IPS-18c (cell line): ENCODE measurements around the gene B3GNT7.
"Not testable (repeated sequence)": the region's sequence is repeated elsewhere in the genome, so short reads cannot be mapped to it uniquely, and the experiment has no call there.

Experiments
- H3K4me3 ChIP-seq: 2 replicates; pipeline ENCODE4 v1.7.0; 2013; ENCODE audit warnings: low read depth, mild to moderate bottlenecking, low read length, moderate library complexity; ENCODE audit not compliant: insufficient read depth
- H3K9me3 ChIP-seq: one replicate; pipeline ENCODE4 v1.6.1; 2013; ENCODE audit warnings: mild to moderate bottlenecking, low read length, moderate library complexity; ENCODE audit not compliant: control insufficient read depth, insufficient read depth

Gene B3GNT7

GRCh38 chr2:231395188-231396057 is at the start of gene B3GNT7:
Gene B3GNT7, plus strand, starts transcription at chr2:231395710. Its CDS starts 94 bp downstream, at chr2:231395804.
- peak within 1 kb of the TSS; percentile 61 for H3K4me3 ChIP-seq
- no peaks in the 10 kb centered on the region for H3K9me3 ChIP-seq

DNA sequence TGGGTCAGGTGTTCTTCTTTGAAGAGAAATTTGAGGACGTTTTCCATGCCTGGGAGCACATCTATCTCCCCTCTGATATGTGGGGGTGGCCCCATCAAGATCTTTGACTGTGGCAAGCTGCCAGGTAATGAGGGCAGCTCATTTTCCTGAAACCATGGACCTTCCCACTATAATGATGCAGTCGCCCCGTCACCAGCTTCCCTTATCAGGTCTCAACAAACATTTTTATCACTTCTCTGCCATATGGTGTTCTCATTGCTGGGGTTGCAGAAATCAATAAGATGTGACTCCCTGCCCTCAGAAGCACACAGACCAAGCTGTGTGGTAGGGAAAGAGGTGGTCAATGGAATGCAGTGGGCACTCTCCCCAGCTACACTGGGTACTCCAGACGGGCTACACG is 48.4 kb upstream of the B3GNT7 start:
- Histone ChIP-seq H3K4me3 (no peak overlapping the region), H3K9me3 (no peaks in the 10 kb centered on the region)

- no peak overlapping the region for H3K4me3 ChIP-seq
- no peaks in the 10 kb centered on the region for H3K9me3 ChIP-seq
These were observed 47.9 kb upstream of the B3GNT7 start for GRCh38 chr2:231347638-231348037.

GRCh38 chr2:231348173-231348572 is 47.3 kb upstream of the B3GNT7 start:
- no peak overlapping the region for H3K4me3 ChIP-seq
- H3K9me3 ChIP-seq, result no peaks in the 10 kb centered on the region

GRCh38 chr2:231348704-231349373 is 46.7 kb upstream of the B3GNT7 start:
- H3K4me3 ChIP-seq, result no peak overlapping the region
- H3K9me3 ChIP-seq, result no peaks in the 10 kb centered on the region

DNA sequence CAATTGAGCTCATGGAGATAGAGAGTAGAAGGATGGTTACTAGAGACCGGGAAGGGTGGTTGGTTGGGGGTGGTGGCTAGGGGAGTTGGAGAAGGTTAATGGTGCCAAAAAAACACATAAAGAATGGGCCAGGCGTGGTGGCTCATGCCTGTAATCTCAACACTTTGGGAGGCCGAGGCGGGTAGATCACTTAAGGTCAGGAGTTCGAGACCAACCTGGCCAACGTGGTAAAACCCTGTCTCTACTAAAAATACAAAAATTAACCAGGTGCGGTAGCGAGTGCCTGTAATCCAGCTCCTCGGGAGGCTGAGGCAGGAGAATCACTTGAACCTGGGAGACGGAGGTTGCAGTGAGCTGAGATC is 46.2 kb upstream of the B3GNT7 start:
- not testable (repeated sequence) for H3K4me3 ChIP-seq, H3K9me3 ChIP-seq

DNA sequence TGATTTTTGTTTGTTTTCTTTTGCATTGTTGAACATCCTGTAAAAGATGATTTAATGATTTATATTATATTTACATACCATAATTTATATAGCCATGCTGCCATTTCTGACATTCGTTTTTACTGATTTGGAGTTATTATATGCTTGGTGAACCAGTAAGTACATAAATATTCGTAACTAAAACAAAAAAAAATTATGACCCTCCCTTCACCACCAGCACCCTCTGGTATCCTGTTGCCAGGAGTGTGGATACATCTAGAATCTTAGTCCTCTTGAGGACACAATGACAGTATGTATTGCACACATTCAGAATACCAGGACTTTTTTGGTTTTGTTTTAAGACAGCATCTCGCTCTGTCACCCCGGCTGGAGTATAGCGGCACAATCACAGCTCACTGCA is 43.9 kb upstream of the B3GNT7 start:
- Histone ChIP-seq H3K4me3 (no peak overlapping the region), H3K9me3 (no peaks in the 10 kb centered on the region)

DNA sequence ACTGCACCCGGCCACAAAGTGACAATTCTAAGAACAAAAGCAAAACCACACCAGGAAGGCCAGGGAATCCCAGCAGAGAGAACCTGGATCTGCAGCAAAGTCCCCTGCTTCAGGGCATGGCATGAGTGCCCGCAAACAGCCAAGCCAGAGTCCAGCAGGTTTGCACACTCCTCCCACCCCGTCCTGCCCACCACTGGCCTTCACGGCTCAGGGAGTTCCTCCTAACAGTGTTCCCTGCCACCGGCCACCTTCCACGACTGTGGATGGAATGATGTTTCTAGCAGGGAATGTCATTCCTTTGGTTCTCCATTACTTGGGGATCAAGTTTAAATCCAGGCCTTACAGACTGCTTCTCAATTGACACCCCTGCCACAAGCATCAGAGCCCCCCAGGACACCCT is 42.0 kb upstream of the B3GNT7 start:
- Histone ChIP-seq H3K4me3 (no peak overlapping the region), H3K9me3 (no peaks in the 10 kb centered on the region)

- H3K4me3 ChIP-seq, result no peak overlapping the region; the same call in 1 of the 2 replicates
- no peaks in the 10 kb centered on the region for H3K9me3 ChIP-seq
These were observed 39.7 kb upstream of the B3GNT7 start for GRCh38 chr2:231355508-231356465.

GRCh38 chr2:231356466-231356844 is 39.1 kb upstream of the B3GNT7 start:
- no peak overlapping the region for H3K4me3 ChIP-seq
- no peaks in the 10 kb centered on the region for H3K9me3 ChIP-seq

DNA sequence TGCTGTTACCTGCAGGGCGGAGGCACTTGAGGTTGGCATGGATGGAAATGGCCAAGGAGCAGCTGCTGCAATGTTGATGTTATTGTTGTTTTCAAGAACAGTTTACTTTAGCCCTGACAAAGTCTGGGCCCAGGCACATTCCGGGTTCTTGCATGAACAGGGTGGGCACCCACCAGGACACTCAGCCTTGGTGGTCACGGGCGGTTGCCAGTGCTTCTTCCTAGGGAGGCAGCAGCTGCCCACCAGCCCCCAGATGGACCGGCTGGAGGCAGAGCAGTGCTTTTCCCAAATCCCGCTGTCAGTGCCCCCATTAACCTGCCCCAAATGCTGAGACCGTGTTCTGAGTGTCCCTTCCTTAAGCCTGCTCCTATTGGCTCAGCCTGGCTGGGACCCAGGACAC is 38.5 kb upstream of the B3GNT7 start:
- Histone ChIP-seq H3K9me3 (no peaks in the 10 kb centered on the region), H3K4me3 (no peak overlapping the region)

- Histone ChIP-seq H3K4me3 (no peak overlapping the region), H3K9me3 (no peaks in the 10 kb centered on the region)
These were observed 37.6 kb upstream of the B3GNT7 start for GRCh38 chr2:231357931-231358330.

- Histone ChIP-seq H3K9me3 (peaks cover 2% of the 10 kb centered on the region), H3K4me3 (no peak overlapping the region)
These were observed 36.1 kb upstream of the B3GNT7 start for GRCh38 chr2:231359441-231359840.

DNA sequence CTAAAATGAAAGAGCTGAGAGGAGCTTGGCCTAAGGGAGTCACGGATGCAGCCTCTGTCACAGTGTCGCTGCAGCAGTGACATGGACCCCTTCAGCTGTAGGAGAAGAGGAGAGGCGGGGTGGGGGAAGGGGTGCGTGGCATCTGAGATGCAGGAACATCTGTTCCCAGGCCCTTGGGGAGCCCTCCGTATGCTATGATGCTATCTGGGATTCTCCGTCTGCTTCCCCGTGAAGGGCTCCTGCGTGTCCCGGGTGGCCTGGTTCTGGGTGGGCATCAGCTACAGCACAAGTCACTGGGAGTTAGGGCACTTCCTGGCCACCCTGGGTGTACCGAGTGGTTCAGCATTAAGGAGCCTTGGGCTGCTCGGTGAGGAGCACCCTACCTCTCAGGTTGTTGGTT is 35.6 kb upstream of the B3GNT7 start:
- no peak overlapping the region for H3K4me3 ChIP-seq
- peaks cover 2% of the 10 kb centered on the region for H3K9me3 ChIP-seq

GRCh38 chr2:231360401-231360800 is 35.1 kb upstream of the B3GNT7 start:
- peaks cover 2% of the 10 kb centered on the region for H3K9me3 ChIP-seq
- no peak overlapping the region for H3K4me3 ChIP-seq

DNA sequence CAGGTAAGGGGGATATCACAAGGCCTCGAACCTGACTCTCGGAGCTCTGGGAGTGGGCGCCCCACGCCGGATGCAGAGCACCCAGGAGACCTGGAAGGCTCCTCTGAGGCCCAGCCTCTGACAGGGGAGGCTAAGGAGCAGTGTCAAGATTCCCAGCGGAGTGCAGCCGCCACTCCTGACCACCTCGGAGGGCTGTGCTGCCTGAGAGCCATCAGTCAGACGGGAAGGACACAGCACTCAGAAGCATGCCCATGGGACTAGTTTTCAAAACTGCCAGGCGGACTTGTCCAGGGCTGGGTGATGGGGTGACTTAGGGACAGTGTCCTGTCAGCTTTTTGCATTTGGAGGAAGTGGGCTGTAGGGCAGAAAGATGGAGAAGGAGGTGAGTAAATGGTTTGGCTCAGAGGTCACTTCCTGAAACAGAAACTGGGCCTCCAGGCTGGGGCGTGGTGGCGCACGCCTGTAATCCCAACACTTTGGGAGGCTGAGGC is 34.6 kb upstream of the B3GNT7 start:
- Histone ChIP-seq H3K9me3 (peaks cover 2% of the 10 kb centered on the region), H3K4me3 (no peak overlapping the region)
